DND-41 (cell line): Measurements from ENCODE around the gene NPRL2.

ENCODE experiments used
- ATAC-seq: fragments of 200-7000 bp; cut with Tn5 transposase; 3 replicates; pipeline ENCODE4 v1.9.1; 2021; ENCODE audit warnings: low read depth; ENCODE audit not compliant: insufficient read depth
- DNase-seq: peaks from one replicate; pipeline ENCODE4 v3.0.0-alpha.2; 2020
- H2AFZ ChIP-seq: 2 replicates; pipeline ENCODE4 v1.6.0; 2012; ENCODE audit warnings: low read depth, low read length
- H3K27ac ChIP-seq: 2 replicates; pipeline ENCODE4 v1.5.1; 2012; ENCODE audit warnings: low read length, inconsistent platforms
- H3K27me3 ChIP-seq: fragments of 200-600 bp; sonication (generic); 2 replicates; pipeline ENCODE4 v1.6.0; 2012; ENCODE audit warnings: low read length, mild to moderate bottlenecking, inconsistent platforms; ENCODE audit not compliant: insufficient read depth, poor library complexity
- H3K36me3 ChIP-seq: 2 replicates; pipeline ENCODE4 v1.5.1; 2012; ENCODE audit warnings: low read length, inconsistent platforms; ENCODE audit not compliant: insufficient read depth
- H3K4me1 ChIP-seq: 2 replicates; pipeline ENCODE4 v1.5.1; 2012; ENCODE audit warnings: mild to moderate bottlenecking, low read length; ENCODE audit not compliant: insufficient read depth
- H3K4me2 ChIP-seq: 2 replicates; pipeline ENCODE4 v1.6.0; 2012; ENCODE audit warnings: mild to moderate bottlenecking, moderate library complexity, low read length, inconsistent platforms; ENCODE audit not compliant: insufficient read depth
- H3K4me3 ChIP-seq, 2 experiments: fragments of 200-600 bp in 1 of 2; shearing (Covaris generic) in 1 of 2; 2 replicates each; pipeline ENCODE4 v1.5.1; 2012 to 2016; ENCODE audit warnings: inconsistent platforms in 2 of 2, low read length in 2 of 2, mild to moderate bottlenecking in 2 of 2, low read depth in 1 of 2, moderate library complexity in 1 of 2
- H3K79me2 ChIP-seq: 2 replicates; pipeline ENCODE4 v1.6.0; 2012; ENCODE audit warnings: low read length, inconsistent platforms; ENCODE audit not compliant: insufficient read depth
- H3K9ac ChIP-seq: 2 replicates; pipeline ENCODE4 v1.6.0; 2012; ENCODE audit warnings: low read depth, mild to moderate bottlenecking, inconsistent platforms, low read length, moderate library complexity
- H3K9me3 ChIP-seq: 2 replicates; pipeline ENCODE4 v1.5.1; 2012; ENCODE audit warnings: low read length, moderate library complexity, mild to moderate bottlenecking, inconsistent platforms; ENCODE audit not compliant: insufficient read depth, severe bottlenecking
- H4K20me1 ChIP-seq: 2 replicates; pipeline ENCODE4 v1.6.0; 2012; ENCODE audit warnings: low read length; ENCODE audit not compliant: insufficient read depth
- EZH2 ChIP-seq: IDR thresholded peaks from 3 replicates; pipeline ENCODE4 v1.6.1; 2012; ENCODE audit warnings: borderline replicate concordance, low read depth, mild to moderate bottlenecking, moderate library complexity, low read length, inconsistent platforms; ENCODE audit not compliant: severe bottlenecking
- TF ChIP-seq, protein P1 (sequence below): IDR thresholded peaks from 2 replicates; pipeline ENCODE4 v1.5.1; 2012; ENCODE audit warnings: borderline replicate concordance, low read length, moderate library complexity, mild to moderate bottlenecking; ENCODE audit not compliant: poor library complexity, severe bottlenecking; ENCODE audit errors: extremely low read depth

The NPRL2 gene

DNA sequence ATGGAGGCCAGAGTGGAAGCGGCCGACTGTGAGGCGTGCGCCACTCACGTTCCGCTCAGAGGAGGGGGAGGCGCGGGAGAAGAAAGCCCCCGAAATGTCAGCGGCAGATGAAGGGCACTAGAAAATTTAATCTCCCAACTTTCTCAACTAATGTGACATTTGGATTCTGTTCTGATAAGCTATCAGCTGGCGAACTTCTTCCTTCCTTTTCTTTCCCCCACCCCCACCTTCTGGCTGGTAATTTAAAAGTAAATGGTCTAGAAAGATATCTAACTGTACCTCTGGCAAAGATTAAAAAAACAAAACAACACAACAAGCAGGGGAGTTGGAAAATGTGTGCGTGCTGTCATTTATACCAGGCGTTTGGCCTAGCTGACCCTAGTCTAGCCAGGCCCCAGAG, 35.2 kb upstream of the NPRL2 start:
- no peaks in the 10 kb centered on the region for H3K27me3 ChIP-seq
- TF ChIP-seq, protein P1, sequence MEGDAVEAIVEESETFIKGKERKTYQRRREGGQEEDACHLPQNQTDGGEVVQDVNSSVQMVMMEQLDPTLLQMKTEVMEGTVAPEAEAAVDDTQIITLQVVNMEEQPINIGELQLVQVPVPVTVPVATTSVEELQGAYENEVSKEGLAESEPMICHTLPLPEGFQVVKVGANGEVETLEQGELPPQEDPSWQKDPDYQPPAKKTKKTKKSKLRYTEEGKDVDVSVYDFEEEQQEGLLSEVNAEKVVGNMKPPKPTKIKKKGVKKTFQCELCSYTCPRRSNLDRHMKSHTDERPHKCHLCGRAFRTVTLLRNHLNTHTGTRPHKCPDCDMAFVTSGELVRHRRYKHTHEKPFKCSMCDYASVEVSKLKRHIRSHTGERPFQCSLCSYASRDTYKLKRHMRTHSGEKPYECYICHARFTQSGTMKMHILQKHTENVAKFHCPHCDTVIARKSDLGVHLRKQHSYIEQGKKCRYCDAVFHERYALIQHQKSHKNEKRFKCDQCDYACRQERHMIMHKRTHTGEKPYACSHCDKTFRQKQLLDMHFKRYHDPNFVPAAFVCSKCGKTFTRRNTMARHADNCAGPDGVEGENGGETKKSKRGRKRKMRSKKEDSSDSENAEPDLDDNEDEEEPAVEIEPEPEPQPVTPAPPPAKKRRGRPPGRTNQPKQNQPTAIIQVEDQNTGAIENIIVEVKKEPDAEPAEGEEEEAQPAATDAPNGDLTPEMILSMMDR = no peak
- no peak for TF ChIP-seq EZH2
- ATAC-seq = no peak

DNA sequence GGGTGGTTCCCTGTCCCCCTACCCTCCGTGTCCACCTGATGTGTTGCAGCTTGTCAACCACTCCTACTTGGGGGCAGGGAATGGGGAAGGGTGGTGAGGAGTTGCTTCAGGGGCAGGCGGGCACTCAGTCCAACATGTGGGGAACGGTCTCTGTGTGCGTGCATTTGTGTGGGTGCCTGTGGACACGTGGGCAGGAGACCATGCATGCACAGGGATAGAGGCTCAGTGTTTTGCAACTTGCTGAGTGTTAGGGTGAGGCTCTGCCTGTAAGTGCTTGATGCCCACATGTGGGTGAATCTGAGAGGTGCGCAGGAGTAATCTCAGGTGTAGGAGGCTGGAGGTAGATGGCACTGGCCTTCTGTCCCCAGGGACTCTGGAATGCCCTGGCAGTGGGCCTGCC, 33.2 kb upstream of the NPRL2 start:
- Histone ChIP-seq H3K79me2 (no peaks in the 10 kb centered on the region), H3K4me1 (no peaks in the 10 kb centered on the region)

More for the DNA sequence above, 35.2 kb upstream of the NPRL2 start:
- Histone ChIP-seq H3K4me2 (no peak overlapping the region), H3K4me3 (no peak overlapping the region), H3K4me1 (no peaks in the 10 kb centered on the region), H3K79me2 (no peaks in the 10 kb centered on the region), H3K9ac (no peak overlapping the region), H3K36me3 (no peaks in the 10 kb centered on the region), H3K27ac (no peak overlapping the region), H3K9me3 (no peaks in the 10 kb centered on the region), H4K20me1 (peaks cover 9% of the 10 kb centered on the region; the same call in 1 of the 2 replicates), H2AFZ (no peak overlapping the region)
- no peak for DNase-seq

DNA sequence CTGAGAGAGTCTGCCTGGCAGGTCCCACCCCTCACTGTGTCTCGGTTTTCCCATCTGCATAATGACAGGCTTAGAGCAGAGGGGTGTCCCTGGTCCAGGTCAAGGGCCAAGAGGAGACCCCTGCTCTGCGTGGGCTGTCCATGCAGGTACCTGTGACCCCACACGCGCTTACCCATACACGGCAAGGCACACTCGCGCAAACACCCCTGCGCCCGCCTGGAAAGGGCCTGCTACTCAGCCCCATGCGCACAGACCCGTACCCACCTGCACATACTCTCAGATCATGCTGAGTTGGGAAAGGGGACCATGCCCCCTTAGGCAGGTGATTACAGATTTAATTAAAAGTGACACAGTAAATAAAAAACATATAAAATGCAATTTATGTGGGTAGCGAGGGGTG, 32.1 kb upstream of the NPRL2 start:
- DNase-seq = no peak
- H3K4me2 ChIP-seq = no peak overlapping the region
- H3K27ac ChIP-seq = no peak overlapping the region
- TF ChIP-seq EZH2 = no peak
- TF ChIP-seq, protein P1 = no peak
- H3K4me3 ChIP-seq = no peak overlapping the region
- H3K79me2 ChIP-seq = no peaks in the 10 kb centered on the region
- no peaks in the 10 kb centered on the region for H3K4me1 ChIP-seq
- no peaks in the 10 kb centered on the region for H3K9me3 ChIP-seq
- H2AFZ ChIP-seq = no peak overlapping the region
- H3K27me3 ChIP-seq = no peaks in the 10 kb centered on the region
- H3K9ac ChIP-seq = no peak overlapping the region
- H4K20me1 ChIP-seq = peaks cover 9% of the 10 kb centered on the region; the same call in 1 of the 2 replicates
- no peaks in the 10 kb centered on the region for H3K36me3 ChIP-seq
- ATAC-seq = no peak

More for the DNA sequence above, 33.2 kb upstream of the NPRL2 start:
- Histone ChIP-seq H3K9me3 (no peaks in the 10 kb centered on the region), H3K4me3 (no peak overlapping the region), H2AFZ (no peak overlapping the region), H4K20me1 (peaks cover 9% of the 10 kb centered on the region; the same call in 1 of the 2 replicates), H3K27ac (no peak overlapping the region), H3K36me3 (no peaks in the 10 kb centered on the region), H3K4me2 (no peak overlapping the region), H3K9ac (no peak overlapping the region), H3K27me3 (no peaks in the 10 kb centered on the region)
- TF ChIP-seq, protein P1 = no peak
- TF ChIP-seq EZH2 = no peak
- DNase-seq (no peak), ATAC-seq (no peak)

DNA sequence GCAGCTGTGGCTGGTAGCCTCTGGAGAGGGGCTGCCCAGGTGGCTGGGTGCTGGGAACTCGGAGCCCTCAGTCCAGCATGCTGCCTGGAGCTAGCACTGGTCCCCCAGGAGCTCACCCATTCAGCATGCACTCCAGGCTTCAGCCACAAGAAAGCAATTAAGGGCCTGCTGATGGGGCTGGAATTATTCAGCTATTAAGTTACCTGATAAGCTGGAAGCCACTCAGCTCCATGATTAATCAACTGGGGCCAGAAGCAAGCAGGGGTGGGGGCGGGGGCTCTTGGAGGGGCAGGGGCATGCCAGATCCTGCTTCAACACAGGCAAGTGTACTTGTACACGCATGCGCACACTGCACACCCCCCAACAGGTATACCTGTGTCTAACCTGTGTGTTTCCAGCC, 30.8 kb upstream of the NPRL2 start:
- ATAC-seq = no peak

More for the DNA sequence above, 30.8 kb upstream of the NPRL2 start:
- Histone ChIP-seq H3K27ac (no peak overlapping the region), H3K79me2 (no peaks in the 10 kb centered on the region), H3K4me3 (no peak overlapping the region), H3K4me1 (no peaks in the 10 kb centered on the region), H3K9me3 (no peaks in the 10 kb centered on the region), H4K20me1 (peaks cover 7% of the 10 kb centered on the region; the same call in 1 of the 2 replicates), H3K9ac (no peak overlapping the region), H2AFZ (no peak overlapping the region), H3K36me3 (no peaks in the 10 kb centered on the region), H3K27me3 (no peaks in the 10 kb centered on the region), H3K4me2 (no peak overlapping the region)
- no peak for DNase-seq
- TF ChIP-seq, protein P1 = no peak
- no peak for TF ChIP-seq EZH2
